Activated naive CD4-positive, alpha-beta T cell treated with anti-CD3 and anti-CD28 coated beads, Interleukin-2, amount 50 U/mL, for 72 hours (primary cell): ENCODE data around the gene TOMM70. TPM values are rescaled to one million over a fixed set of nuclear protein-coding genes. Genes with fewer than 3 reads are reported as not detected.
A peak's percentile ranks its signal among the peaks of the same experiment; 100 is the strongest.

Experiments used
- ATAC-seq, 2 donors: fragments of 150-1000 bp; cut with Tn5 transposase; 2 replicates each; pipeline ENCODE4 v1.10.0; 2021; ENCODE audit warnings: mild to moderate bottlenecking in 2 of 2, moderate library complexity in 2 of 2
- DNase-seq, 2 donors: peaks; one replicate each; pipeline ENCODE4 v3.0.0; 2021 to 2022; ENCODE audit warnings: low spot score in 2 of 2
- H3K27ac Mint-ChIP-seq, 2 donors: one replicate each; pipeline ENCODE4 v1.8.0; 2022; ENCODE audit warnings: mild to moderate bottlenecking in 2 of 2, mixed read lengths in 2 of 2
- H3K36me3 Mint-ChIP-seq, 2 donors: one replicate each; pipeline ENCODE4 v1.8.0; 2022; ENCODE audit warnings: mixed read lengths in 2 of 2
- H3K9me3 Mint-ChIP-seq, 2 donors: one replicate each; pipeline ENCODE4 v1.8.0; 2022; ENCODE audit warnings: mixed read lengths in 2 of 2
- total RNA-seq, 2 donors: library from RNA; stranded (reverse); gene quantifications; one replicate each; pipeline ENCODE4 v1.2.3, GENCODE V29; 2022

The TOMM70 gene
- total RNA-seq, 2 donors from 2014 or later = 47.2 to 52.8 TPM

DNA sequence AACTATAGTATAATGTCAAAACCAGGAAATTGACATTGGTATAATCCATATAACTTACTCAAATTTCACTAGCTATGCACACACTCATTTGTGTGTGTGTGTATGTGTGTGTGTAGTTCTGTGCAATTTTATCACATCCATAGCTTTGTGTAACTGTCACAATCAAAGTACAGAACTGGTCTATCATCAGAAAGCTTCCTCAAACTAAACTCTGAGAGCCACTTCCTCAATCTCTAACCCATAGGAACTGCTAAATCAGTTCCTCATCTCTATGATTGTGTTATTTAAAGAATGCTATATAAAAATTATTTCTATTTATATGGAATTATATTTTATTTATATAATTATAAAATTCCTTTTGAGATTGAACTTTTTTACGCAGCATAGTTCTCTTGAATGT lies 18.5 kb upstream of the TOMM70 start:
- DNase-seq = no peak
- H3K36me3 Mint-ChIP-seq = peaks cover 0 to 3% of the 10 kb centered on the region in 2 donors
- no peak overlapping the region for H3K27ac Mint-ChIP-seq
- no peaks in the 10 kb centered on the region for H3K9me3 Mint-ChIP-seq
- ATAC-seq = no peak

DNA sequence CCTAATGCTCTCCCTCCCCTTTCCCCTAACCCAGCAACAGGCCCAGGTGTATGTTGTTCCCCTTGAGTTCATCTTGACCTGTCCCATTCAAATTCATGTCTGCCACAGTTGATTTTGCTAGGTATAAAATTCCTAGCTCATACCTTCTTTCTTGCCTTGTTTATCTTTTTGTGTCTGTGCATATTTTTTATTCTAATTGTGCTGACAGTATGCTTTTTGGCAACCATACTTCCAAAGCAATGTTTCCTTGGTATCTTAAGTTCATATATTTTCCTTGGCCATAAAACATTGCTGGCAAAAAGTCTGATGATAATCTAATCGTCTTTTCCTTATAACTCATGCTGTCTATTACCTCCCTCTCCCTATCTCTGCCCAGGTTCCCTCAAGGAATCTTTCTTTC lies 16.0 kb upstream of the TOMM70 start:
- Mint-ChIP-seq H3K9me3 (peaks cover 9 to 11% of the 10 kb centered on the region in 2 donors), H3K36me3 (peaks cover 11 to 22% of the 10 kb centered on the region in 2 donors), H3K27ac (no peak overlapping the region)
- DNase-seq = no peak
- ATAC-seq = no peak

DNA sequence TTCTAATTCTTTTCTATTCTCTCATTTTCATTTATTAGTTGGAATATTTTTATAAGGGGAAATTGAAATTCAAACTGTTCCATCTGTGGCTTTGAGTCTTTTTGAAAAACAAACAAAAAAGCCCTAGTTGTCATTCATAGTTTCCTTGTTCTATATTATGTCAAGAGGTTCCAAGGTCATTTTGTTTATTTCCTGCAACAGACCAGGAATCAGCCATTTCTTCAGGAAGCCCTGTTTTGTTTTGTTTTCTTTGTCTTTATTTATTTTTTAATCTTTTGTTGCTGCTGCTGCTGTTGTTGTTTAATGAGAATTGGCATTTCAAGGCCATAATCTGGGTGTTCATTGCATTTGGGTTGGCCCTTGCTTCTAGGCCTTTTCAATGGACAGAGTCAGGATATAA lies 15.3 kb upstream of the TOMM70 start:
- Mint-ChIP-seq H3K36me3 (peaks cover 15 to 27% of the 10 kb centered on the region in 2 donors), H3K9me3 (peaks cover 15 to 16% of the 10 kb centered on the region in 2 donors), H3K27ac (no peak overlapping the region)
- DNase-seq = no peak
- no peak for ATAC-seq

DNA sequence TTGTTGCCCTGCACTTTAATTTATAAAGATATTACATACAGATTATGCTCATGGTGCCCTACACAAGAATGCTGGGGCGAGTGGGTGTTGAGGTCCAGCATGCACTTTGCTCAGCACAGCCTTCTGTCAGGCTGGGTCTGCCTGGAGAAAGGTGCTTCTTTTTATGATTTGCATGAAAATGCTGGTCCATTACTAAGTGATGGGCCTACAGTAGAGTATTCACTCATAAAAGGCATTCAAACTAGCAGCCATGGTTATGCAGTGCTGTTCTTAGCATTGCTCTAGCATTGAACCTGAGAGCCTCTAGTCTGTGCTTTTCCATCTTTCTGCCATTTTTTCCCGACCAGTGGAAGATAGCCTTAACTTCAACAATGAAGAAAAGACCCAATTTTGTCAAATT lies 12.7 kb upstream of the TOMM70 start:
- peaks cover 32 to 38% of the 10 kb centered on the region in 2 donors for H3K36me3 Mint-ChIP-seq
- DNase-seq = no peak
- no peak overlapping the region for H3K27ac Mint-ChIP-seq
- peaks cover 24 to 26% of the 10 kb centered on the region in 2 donors for H3K9me3 Mint-ChIP-seq
- ATAC-seq = no peak

DNA sequence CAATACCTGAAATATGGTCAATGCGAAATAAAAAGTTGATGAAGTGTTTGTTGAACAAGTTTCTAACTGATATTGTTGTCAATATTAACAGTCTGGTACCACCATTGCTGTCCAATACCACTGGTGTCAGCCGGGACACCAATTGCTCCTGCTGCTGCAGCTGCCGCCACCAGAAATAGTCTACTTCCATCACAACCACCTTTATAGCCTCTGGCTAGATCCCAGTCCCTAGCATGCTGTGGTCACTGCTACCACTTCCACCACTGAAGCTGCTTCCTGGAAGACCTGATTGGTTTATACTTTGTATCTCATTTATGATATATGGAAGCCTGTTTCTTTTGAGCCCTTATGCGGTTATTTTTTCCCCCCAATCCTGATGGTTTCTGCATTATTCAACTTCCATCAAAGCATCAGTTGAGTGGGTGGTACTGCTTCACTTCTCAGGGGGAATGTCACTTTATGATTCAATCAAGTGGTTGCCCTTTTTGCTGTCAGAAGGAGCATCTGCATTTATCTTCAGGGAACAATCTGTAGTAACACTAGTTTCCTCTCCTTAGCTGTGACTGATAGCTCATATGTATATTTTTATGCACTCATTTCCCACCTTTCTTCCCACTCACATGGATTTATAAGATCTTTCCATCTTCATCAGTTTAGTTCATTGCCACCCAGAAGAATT lies 12.2 kb upstream of the TOMM70 start:
- no peak for DNase-seq
- Mint-ChIP-seq H3K9me3 (peaks cover 24 to 26% of the 10 kb centered on the region in 2 donors), H3K36me3 (peaks cover 36 to 39% of the 10 kb centered on the region in 2 donors), H3K27ac (no peak overlapping the region)
- ATAC-seq = no peak

DNA sequence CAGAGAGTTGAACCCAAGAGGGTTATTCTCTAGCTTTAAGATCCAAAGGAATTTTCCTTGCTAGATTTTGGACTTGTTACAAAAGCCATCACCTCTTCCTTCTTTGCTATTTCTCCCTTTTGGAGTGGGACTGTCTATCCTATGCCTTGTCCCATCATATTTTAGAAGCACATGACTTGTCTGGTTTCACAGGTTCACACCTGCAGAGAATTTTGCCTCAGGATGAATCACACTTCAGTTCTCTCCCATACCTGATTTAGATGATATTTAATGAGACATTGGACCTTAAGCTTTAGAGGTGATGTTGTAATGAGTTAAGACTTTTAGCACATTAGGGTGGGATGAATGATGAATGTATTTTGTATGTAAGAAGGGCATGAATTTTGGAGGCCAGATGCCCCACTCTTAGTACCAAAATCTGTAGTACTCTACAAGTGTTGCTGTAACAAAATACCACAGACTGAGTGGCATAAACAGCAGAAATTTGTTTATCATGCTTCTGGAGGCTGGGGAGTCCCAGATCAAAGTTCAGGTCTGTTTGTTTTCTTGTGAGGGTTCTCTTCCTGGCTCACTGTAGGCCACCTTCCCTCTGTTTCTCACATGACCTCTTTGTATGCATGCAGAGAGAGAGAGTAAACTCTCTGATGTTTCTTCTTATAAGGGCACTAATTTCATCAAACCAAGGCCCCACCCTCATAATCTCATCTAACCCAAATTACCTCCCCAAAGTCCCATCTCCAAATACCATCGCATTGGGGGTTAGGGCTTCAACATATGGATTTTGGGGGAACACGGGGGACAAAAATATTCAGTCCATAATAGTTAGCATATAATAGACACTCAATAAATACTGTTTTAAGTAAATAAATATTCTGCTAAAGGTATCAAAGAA lies 10.4 kb upstream of the TOMM70 start:
- ATAC-seq (no peak), DNase-seq (no peak)
- Mint-ChIP-seq H3K9me3 (peaks cover 31 to 32% of the 10 kb centered on the region in 2 donors), H3K27ac (no peak overlapping the region), H3K36me3 (peaks cover 50% of the 10 kb centered on the region in 2 donors)

DNA sequence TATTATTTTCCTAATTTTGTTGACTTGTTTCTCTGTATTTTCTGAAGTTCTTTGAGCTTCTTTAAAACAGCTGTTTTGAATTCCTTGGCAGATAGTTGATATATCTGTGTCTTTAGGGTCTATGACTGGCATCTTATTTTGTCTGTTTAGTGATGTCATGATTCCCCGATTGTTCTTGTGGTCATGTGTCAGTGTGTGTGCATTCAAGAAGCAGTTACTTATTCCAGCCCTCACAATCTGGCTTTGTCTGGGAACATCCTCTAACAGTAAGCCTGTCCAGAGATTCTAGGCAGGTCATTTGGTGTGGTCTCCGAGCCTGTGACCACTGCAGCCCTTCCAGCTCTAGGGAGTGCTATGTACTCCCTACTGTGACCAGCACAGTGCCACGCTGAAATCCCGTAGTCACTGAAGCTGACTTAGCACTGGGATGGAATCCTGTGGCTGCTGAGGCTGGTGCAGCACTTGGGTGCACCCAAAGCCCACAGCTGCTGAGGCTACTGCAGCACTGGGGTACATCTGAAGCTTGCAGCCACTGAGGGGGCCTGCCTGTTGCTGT lies 7.2 kb upstream of the TOMM70 start:
- DNase-seq (no peak), ATAC-seq (no peak)
- peaks cover 38 to 70% of the 10 kb centered on the region in 2 donors for H3K36me3 Mint-ChIP-seq
- peaks cover 26 to 28% of the 10 kb centered on the region in 2 donors for H3K9me3 Mint-ChIP-seq
- no peak overlapping the region for H3K27ac Mint-ChIP-seq

DNA sequence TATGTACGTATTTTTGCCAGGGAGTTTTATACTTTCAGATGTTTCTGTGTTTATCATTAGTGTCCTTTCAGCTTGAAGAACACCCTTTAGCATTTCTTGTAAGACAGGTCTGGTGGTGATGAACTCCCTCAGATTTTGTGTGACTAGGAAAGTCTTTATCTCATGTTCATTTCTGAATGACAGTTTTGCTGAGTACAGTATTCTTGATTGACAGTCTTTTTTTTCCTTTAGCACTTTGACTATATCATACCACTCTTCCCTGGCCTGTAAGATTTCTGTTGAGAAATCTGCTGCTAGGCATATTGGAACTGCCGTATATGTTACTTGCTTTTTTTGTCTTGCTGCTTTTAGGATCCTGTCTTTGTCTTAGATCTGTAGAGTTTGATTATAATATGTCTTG lies 6.3 kb upstream of the TOMM70 start:
- DNase-seq = no peak
- H3K27ac Mint-ChIP-seq = no peak overlapping the region
- ATAC-seq = no peak
- H3K9me3 Mint-ChIP-seq = peaks cover 20 to 23% of the 10 kb centered on the region in 2 donors
- peaks cover 33 to 68% of the 10 kb centered on the region in 2 donors for H3K36me3 Mint-ChIP-seq

DNA sequence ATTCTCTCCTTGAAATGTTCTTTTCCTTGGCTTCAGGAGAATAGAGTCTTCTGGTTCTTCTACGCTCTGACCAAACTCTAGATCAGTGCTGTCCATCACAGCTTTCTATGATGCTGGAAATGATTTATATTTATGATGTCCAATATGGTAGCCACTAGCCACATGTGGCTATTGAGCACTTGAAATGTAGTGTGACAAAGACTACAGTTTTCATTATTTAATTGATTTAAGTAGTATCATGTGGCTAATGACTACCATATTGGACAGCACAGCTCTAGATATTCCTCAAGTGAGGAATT lies 3.3 kb upstream of the TOMM70 start:
- Mint-ChIP-seq H3K9me3 (peaks cover 6 to 7% of the 10 kb centered on the region in 2 donors), H3K36me3 (peaks cover 32 to 59% of the 10 kb centered on the region in 2 donors), H3K27ac (no peak overlapping the region)
- ATAC-seq (no peak), DNase-seq (no peak)

DNA sequence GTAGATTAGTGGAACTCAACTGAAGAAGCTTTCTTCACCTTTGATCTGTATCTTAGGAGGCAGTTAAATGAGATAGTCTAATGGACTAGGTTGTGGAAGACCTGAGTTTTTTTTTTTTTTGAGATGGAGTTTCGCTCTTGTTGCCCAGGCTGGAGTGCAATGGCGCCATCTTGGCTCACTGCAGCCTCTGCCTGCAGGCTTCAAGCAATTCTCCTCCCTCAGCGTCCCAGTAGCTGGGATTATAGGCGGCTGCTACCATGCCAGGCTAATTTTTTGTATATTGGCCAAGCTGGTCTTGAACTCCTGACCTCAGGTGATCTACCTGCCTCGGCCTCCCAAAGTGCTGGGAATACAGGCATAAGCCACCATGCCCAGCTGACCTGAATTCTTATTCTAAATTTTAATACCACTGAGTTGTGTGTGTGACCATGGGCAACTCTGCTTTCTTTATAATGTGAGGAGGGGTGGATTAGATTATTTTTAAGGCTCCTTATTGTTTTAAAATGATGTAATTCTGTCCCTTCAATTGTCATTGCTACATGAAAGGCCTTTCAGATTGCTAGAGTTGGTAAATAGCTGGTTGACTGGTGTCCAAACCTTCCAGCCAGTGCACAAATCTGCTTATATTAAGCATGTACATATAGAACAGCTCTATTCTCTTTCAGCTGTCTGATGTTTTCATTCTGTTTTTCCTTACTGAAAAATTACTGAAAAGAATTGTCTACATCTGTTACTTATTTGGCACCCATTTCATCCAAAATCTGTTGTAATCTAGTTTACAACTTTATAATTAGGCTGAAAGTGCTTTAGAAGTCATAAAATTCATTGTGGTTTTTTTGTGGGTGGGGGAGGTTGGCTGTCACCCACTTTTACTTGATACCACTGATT lies 2.7 kb upstream of the TOMM70 start:
- Mint-ChIP-seq H3K9me3 (peaks cover 6 to 7% of the 10 kb centered on the region in 2 donors), H3K27ac (no peak overlapping the region), H3K36me3 (peaks cover 32 to 55% of the 10 kb centered on the region in 2 donors)
- ATAC-seq = no peak
- no peak for DNase-seq

DNA sequence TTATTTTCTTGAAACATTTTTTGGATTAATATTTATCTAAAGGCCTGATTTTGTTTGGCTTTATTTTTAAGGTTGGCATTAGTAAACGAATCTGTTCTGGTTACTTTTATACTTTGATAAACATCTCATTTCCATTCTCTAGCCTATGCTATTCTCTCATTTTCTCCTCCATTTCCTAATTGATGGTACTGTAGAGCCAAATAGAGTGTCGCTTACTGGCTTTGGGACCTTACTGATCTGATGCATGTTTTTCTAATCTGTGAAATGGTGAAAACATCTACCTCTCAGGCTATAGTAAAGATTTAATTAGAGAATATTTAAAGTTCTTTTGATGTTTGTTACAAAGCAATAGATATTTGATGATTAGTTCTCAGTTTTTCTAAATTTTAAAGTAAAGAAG lies 2.0 kb upstream of the TOMM70 start:
- Mint-ChIP-seq H3K27ac (peak overlapping the region; percentile 90 to 96), H3K9me3 (peaks cover 6 to 7% of the 10 kb centered on the region in 2 donors), H3K36me3 (peaks cover 29 to 50% of the 10 kb centered on the region in 2 donors)
- no peak for DNase-seq
- no peak for ATAC-seq

DNA sequence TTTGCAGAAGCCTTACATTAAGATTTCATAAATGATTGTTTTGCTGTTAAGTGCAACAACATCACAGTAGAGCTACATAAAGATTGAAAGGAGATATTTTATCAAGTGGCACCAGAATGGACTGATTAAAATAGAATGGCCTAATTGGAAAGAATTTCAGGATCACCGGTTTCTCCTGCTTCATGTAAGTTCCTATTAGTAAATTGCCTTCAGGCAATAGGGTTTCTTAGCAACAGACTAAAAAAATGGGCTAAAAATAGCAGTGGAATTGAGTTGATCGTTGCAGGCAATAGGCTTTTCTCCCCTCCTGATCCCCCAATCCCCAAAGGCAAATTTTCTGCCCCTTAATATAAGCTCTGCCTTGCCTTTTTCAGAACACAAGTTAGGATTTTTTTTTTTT lies 1.4 kb upstream of the TOMM70 start:
- peaks cover 23 to 49% of the 10 kb centered on the region in 2 donors for H3K36me3 Mint-ChIP-seq
- no peak for DNase-seq
- ATAC-seq = no peak
- H3K27ac Mint-ChIP-seq = peak overlapping the region; percentile 24 to 96
- peaks cover 0 to under 1% of the 10 kb centered on the region in 2 donors for H3K9me3 Mint-ChIP-seq

DNA sequence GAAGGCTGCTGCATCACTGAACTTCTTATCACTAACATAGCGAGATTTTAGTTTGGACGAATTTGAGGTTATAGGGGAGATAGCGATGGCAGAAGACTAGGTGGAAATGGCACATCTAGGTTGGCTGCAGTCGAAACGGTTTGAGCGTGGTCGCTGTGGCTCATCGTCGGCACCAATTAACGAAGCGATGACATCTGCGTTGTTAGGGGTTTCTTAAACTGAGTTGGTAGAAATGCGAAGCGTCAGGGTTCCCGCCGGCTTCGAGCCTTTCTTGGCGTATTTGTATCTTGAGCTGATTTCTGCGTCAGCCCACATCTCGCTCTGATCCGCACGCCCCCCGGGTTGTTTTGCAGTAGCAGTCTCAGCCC lies 769 bp upstream of the TOMM70 start:
- Mint-ChIP-seq H3K36me3 (peaks cover 20 to 43% of the 10 kb centered on the region in 2 donors), H3K9me3 (no peaks in the 10 kb centered on the region), H3K27ac (peak overlapping the region; percentile 96)
- DNase-seq = peak in 1 of 2 donors; percentile 49
- peak; percentile 25 to 35 for ATAC-seq

DNA sequence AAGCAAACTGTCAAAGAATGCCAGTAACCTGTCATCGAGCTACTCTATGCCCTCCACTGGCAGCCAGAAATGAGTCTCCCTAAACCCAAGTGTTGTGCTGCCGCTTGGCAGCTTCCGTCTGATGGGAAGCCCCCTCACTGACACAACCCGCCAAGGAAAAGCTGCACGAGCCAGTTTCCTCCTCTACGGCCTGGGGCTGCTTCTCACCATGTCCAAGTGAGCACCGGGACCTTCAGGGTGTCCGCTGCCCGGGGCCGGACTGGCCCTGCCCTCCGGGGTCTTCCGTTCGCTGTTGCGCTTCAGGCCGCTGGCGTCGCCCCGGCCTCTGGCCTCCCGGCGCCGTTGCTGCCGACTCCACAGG lies 490 bp downstream of the TOMM70 start:
- H3K36me3 Mint-ChIP-seq = peaks cover 15 to 36% of the 10 kb centered on the region in 2 donors
- DNase-seq (peak; percentile 26 to 68), ATAC-seq (peak; percentile 44)
- peak overlapping the region; percentile 72 to 96 for H3K27ac Mint-ChIP-seq
- H3K9me3 Mint-ChIP-seq = no peaks in the 10 kb centered on the region

DNA sequence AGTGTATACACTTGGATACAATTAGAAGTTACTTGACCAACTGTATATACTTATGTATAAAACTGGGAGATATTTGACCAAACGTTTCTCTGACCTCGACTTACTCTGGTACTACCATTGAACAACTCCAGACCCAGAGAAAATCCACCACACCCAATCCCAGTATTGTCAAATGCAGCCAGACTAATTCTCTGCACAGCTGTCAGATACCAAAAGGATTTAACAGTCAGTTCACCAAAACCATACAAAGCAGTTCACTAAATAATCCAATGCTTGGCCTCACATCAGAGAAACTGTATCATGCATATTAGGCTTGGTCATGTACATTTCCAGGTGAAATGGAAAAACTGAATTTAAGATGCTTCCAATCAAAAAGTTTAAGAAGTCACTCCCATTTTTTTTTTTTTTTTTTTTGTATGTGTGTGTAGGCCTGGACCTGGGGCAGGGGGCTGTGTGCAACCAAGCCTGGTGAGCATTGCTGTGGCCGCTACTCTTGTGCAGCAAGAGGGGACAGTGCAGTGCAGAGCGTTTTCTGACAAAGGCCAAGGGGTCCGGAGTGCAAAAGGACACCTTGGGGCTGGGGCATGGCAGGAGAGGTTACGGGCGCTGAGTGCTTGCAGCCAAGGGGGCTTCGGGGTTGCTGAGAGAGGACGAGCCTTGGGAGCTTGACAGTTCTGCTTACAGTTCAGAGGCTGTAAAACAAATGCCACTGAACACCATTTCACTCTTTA lies 1.4 kb downstream of the TOMM70 start:
- DNase-seq = no peak
- no peaks in the 10 kb centered on the region for H3K9me3 Mint-ChIP-seq
- peaks cover 15 to 27% of the 10 kb centered on the region in 2 donors for H3K36me3 Mint-ChIP-seq
- peak overlapping the region; percentile 72 to 96 for H3K27ac Mint-ChIP-seq
- ATAC-seq = no peak

DNA sequence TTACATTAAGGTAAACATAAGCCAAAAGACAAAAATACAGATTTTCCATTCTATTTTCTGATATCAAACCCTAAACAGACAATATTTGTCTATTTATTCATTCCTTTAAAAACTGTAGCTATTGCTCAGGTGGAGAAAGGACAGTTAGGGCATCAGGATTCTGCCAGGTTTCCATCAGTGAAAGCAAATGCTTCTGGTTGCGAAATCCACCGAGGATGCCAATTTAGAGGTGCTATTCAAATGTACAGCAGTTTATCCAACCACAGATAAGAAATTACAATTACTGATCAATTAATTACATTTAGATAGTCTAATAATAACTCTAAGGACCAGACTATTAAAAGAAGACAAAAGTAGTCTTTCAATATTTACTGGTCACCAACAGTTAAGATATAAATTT lies 3.9 kb downstream of the TOMM70 start:
- Mint-ChIP-seq H3K9me3 (no peaks in the 10 kb centered on the region), H3K36me3 (peaks cover 13 to 17% of the 10 kb centered on the region in 2 donors), H3K27ac (no peak overlapping the region)
- DNase-seq (no peak), ATAC-seq (no peak)
